Astrocyte of the spinal cord (primary cell): ENCODE results near the gene CACUL1.
"Not testable (repeated sequence)": the region's sequence is repeated elsewhere in the genome, so short reads cannot be mapped to it uniquely, and the experiment has no call there.

ENCODE experiments used
- DNase-seq: peaks from one replicate; pipeline ENCODE4 v3.0.0; 2011; ENCODE audit warnings: low read depth, low spot score
- H3K4me3 ChIP-seq: 2 replicates; pipeline ENCODE4 v1.5.1; 2011; ENCODE audit warnings: low read depth, mild to moderate bottlenecking, low read length, moderate library complexity
- in situ Hi-C: cut with HindIII; loops from 2 replicates; pipeline ENCODE4 v1.10.0; 2017; ENCODE audit warnings: low sequenced_read_pairs
- TF ChIP-seq, protein P1 (sequence below): IDR thresholded peaks from 2 replicates; pipeline ENCODE4 v1.5.1; 2012; ENCODE audit warnings: low read depth, mild to moderate bottlenecking, low read length, inconsistent platforms

CACUL1 gene

DNA sequence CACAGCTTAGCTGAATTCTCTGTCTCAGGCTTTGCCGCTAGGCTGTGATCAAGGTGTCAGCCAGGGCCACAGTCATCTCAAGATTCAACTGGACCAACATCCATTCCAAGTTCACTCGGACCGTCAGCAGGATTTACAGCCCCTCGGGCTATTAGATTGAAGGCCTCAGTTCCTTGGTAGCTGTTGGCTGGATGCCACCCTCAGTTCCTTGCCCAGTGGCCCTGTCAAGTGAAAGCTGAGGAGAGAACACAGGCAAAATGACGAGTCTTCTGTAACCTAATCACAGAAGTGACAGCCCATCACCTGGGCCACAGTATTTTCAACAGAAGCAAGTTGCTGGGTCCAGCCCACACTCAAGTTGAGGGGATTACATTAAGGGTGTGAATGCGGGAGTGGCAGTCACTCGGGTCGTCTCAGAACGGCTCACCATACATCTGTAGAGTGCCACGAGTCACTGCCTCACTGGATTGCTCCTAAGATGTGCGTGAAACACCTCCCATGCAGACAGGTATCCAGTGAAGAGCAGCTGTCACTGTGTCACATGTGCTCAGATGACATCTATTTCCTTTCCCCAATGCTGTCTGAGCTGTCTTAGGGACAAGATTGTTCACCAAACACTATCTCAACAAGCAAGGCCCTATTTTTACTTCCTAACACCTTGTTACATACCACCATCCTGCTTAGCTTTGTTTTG lies 80.4 kb downstream of the CACUL1 start:
- TF ChIP-seq, protein P1, sequence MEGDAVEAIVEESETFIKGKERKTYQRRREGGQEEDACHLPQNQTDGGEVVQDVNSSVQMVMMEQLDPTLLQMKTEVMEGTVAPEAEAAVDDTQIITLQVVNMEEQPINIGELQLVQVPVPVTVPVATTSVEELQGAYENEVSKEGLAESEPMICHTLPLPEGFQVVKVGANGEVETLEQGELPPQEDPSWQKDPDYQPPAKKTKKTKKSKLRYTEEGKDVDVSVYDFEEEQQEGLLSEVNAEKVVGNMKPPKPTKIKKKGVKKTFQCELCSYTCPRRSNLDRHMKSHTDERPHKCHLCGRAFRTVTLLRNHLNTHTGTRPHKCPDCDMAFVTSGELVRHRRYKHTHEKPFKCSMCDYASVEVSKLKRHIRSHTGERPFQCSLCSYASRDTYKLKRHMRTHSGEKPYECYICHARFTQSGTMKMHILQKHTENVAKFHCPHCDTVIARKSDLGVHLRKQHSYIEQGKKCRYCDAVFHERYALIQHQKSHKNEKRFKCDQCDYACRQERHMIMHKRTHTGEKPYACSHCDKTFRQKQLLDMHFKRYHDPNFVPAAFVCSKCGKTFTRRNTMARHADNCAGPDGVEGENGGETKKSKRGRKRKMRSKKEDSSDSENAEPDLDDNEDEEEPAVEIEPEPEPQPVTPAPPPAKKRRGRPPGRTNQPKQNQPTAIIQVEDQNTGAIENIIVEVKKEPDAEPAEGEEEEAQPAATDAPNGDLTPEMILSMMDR: no peak
- DNase-seq: no peak
- in situ Hi-C loops: no loop called here
- H3K4me3 ChIP-seq: no peak overlapping the region

DNA sequence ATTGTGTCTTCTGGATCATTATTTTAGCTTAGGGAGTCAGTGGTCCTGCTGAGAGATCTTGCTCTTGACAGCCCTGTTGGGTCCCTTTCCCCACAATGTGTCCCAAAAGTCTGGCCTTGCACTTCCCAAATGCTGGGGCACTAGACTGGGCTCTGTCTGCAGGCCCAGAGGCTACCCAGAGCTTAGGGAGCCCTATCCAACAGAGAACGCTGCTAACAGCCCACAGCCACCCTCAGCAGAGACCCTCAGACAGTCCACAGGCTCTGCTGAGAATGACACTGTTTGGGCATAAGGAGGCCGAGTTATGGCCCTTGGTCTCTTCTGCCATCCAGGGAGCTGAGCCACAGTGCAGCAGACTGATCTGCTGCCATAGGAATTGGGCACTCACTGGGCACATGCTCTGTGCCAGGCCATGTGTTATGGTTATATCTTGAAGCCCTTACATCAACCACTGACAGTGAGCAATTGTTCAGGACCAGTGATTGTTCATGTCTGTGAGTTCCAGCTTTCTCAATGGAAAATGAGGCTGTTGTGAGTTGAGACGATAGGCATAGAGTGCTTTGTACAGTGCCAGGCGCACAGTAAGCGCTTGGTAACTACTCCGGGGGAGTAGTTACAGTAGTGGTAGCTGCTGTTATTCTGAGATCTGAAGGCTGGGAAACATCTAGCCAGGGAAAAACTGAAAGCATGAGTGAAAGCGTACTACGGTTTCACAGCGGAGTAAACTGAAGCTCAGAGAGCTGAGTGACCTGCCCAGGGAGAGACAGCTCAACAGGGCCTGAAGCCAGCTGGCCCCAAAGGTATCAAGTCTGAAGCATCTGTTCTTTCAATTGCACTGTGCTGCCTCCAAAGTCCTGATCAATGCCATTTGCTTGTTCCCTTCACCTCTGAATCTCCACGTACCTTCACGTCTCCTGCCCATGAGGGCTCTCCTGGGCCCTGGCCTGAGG lies 81.7 kb downstream of the CACUL1 start:
- no peak overlapping the region for H3K4me3 ChIP-seq
- TF ChIP-seq, protein P1: no peak
- in situ Hi-C loops: no loop called here
- DNase-seq: no peak

DNA sequence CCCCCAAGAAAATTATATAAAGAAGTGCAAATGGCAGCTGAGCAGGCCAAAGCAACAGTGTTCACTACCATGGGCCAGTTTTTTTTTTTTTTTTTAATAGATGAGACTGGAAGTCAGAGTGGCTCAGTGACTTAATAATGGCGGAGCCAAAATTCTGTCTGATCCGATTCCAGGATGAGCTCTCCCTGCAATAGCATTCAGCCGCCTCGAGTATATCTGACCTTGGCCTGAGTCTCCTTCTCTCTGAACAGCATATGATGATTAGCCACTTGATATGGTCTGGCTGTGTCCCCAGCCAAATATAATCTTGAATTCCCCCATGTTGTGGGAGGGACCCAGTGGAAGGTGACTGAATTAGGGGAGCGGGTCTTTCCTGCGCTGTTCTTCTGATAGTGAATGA lies 82.6 kb downstream of the CACUL1 start:
- TF ChIP-seq, protein P1: no peak
- no peak for DNase-seq
- no peak overlapping the region for H3K4me3 ChIP-seq
- in situ Hi-C loops: no loop called here

DNA sequence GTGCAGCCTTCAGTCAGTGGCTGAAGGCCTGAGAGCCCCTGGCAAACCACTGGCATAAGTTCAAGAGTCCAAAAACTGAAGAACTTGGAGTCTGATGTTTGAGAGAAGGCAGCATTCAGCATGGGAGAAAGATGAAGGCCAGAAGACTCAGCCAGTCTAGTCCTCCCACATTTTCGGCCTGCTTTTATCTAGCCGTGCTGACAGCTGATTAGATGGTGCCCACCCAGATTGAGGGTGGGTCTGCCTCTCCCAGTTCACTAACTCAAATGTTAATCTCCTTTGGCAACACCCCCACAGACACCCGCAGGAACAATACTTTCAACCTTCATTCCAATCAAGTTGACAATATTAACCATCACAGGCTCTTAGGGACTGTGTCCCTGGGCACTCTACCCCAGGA lies 83.5 kb downstream of the CACUL1 start:
- DNase-seq, in situ Hi-C loops, H3K4me3 ChIP-seq: not testable (repeated sequence)

DNA sequence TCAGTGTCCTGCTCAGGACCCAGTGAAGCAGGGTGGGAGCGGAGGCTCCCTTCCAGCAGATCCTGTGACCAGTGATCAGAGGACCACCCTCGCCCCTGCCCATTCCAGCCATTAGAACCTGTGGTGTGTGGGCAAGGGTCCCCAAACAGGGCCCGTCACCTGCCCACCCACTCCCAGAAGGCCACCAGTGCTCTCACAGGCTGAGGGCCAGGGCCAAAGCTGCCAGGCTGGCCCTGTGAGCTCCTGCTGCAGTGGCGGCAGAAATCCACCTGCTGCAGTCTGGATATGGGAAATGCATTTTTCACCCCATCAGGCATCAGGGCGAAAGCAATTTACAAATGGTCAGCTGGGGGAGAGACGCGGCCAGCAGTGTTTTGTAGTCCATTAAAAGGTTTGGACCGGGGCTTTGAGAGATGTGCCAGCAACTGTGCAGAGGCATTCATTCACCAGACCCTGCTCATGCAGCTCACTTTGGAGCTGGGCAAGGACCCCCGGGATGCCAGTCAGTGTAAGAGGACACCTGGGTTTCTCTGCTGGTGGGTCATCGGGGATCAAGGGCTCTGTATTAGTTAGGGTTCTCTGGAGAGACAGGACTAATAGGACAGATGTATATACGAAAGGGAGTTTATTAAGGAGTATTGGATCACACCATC lies 84.2 kb downstream of the CACUL1 start:
- in situ Hi-C loops: no loop called here

DNA sequence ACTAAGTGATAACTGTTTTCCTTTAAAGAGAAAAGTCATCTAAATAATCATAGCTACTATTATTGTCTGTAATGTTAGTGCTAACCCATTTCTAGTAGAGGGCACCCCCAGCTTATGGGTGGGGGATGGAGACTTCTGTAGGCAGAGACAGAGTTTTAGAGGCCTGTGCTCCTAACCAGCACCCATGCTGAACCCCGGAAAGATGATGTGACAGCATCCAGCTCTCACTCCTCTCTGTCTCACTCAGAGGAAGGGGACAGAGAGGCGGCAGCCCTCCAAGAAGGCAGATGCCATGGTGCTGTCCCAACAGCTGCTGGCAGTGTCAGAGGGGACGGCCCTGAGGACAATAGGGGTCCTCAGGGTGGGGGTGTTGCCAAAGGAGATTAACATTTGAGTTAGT lies 84.9 kb downstream of the CACUL1 start:
- in situ Hi-C loops: no loop called here
- DNase-seq: no peak
- H3K4me3 ChIP-seq: no peak overlapping the region
- TF ChIP-seq, protein P1: no peak

More for the DNA sequence above, 84.2 kb downstream of the CACUL1 start:
- no peak overlapping the region for H3K4me3 ChIP-seq
- no peak for DNase-seq
- TF ChIP-seq, protein P1: no peak
